Measurements from ENCODE around the gene PPIP5K1.

The PPIP5K1 gene

GRCh38 chr15:43487271-43487895, 102.6 kb downstream of the PPIP5K1 start:
- no peak for DNase-seq

GRCh38 chr15:43484455-43484854, 105.6 kb downstream of the PPIP5K1 start:
- no peak for DNase-seq

Measured in T1000 (cell line).